ENCODE results near the gene GINS2.

Gene GINS2

GRCh38 chr16:85639529-85640253 lies 49.1 kb downstream of the GINS2 start:
- peak in 6 of 14 donors; percentile 18 to 38 (median 29) for DNase-seq

GRCh38 chr16:85638695-85639409 lies 49.9 kb downstream of the GINS2 start:
- no peak for DNase-seq

GRCh38 chr16:85637808-85638647 lies 50.7 kb downstream of the GINS2 start:
- peak in 3 of 14 donors; percentile 23 to 43 (median 43) for DNase-seq

- no peak for DNase-seq
Observed at GRCh38 chr16:85637061-85637807, 51.5 kb downstream of the GINS2 start.

GRCh38 chr16:85636234-85636812 lies 52.4 kb downstream of the GINS2 start:
- no peak for DNase-seq

- no peak for DNase-seq
Observed at GRCh38 chr16:85635545-85636140, 53.1 kb downstream of the GINS2 start.

GRCh38 chr16:85634747-85635544 lies 53.8 kb downstream of the GINS2 start:
- no peak for DNase-seq

GRCh38 chr16:85633888-85634287 lies 54.9 kb downstream of the GINS2 start:
- no peak for DNase-seq

- no peak for DNase-seq
Observed at GRCh38 chr16:85633438-85633743, 55.4 kb downstream of the GINS2 start.

GRCh38 chr16:85632709-85633437 lies 55.9 kb downstream of the GINS2 start:
- no peak for DNase-seq

GRCh38 chr16:85631802-85632393 lies 56.9 kb downstream of the GINS2 start:
- peak in 1 of 14 donors; percentile 38 for DNase-seq

- no peak for DNase-seq
Observed at GRCh38 chr16:85631230-85631629, 57.5 kb downstream of the GINS2 start.

- no peak for DNase-seq
Observed at GRCh38 chr16:85629853-85630252, 58.9 kb downstream of the GINS2 start.

- peak in 1 of 14 donors; percentile 27 for DNase-seq
Observed at GRCh38 chr16:85629326-85629725, 59.4 kb downstream of the GINS2 start.

GRCh38 chr16:85628645-85629044 lies 60.1 kb downstream of the GINS2 start:
- no peak for DNase-seq

GRCh38 chr16:85628265-85628556 lies 60.5 kb downstream of the GINS2 start:
- DNase-seq = no peak

- DNase-seq = peak in 1 of 14 donors; percentile 43
Observed at GRCh38 chr16:85627526-85628264, 61.1 kb downstream of the GINS2 start.

- no peak for DNase-seq
Observed at GRCh38 chr16:85627089-85627488, 61.7 kb downstream of the GINS2 start.
